Fibroblast of peridontal ligament (primary cell): ENCODE results near the gene HNRNPU.
"Not testable (repeated sequence)": the region's sequence is repeated elsewhere in the genome, so short reads cannot be mapped to it uniquely, and the experiment has no call there.

ENCODE experiments used
- DNase-seq: peaks from one replicate; pipeline ENCODE4 v3.0.0-alpha.2; 2010; ENCODE audit errors: extremely low read depth

Gene HNRNPU

GRCh38 chr1:244840219-244840794 lies 24.0 kb downstream of the HNRNPU start:
- peak; percentile 44 for DNase-seq

DNA sequence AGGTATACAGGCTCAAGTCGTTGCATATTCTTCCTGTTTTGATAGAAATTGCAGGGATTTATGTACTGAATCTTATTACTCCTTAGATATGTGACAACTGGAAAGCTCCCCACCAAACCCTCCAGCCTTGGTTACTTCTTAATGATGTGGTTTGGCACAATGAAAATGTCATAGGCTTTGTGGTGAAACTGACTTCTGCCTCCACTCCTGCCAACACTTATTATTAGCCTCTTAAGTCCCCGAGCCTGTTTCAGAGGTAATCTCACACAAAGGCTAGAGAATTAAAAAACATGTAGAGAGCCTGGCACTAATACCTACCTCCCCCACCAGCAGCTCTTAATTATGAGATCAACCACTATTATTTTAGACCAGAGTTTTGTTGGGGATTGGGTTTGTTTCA lies 24.7 kb downstream of the HNRNPU start:
- peak; percentile 53 for DNase-seq

GRCh38 chr1:244837597-244838258 lies 26.6 kb downstream of the HNRNPU start:
- DNase-seq, result no peak

DNA sequence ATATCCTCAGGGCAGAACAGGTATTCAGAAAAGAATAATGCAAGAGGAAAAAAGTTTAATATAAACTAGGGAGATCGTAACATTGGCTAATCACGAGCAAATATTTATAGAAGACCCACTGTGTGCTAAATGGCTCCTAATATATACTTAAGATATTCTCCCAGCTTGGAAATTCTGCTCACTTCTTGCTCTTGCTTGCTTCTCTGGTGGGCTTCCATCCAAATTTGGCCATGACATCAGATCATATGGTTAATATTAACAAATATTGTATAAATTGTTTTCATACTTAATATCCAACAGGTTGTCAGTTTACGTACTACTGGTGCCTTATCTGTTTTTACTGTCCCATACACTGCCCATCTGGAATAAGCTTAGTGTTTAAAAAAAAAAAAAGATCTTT lies 27.8 kb downstream of the HNRNPU start:
- DNase-seq, result peak; percentile 43

DNA sequence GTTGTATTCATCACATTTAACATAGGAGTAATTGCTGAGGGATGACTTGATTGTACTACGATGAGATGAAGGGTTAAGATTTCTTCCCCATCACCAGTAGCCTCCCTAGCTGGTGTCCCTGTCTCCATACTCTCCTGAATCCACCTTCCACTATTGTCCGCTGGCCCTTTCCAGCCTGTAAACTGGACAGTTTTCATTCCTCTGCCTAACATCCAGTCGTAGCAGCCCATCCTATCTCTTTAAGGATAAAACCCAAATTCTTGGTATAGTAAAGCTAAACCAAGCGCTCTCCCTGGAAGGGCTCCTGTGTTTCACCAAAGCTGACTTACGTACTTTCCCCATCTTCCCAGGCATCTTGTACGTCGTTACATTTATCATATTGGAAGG lies 28.2 kb downstream of the HNRNPU start:
- DNase-seq, result peak; percentile 51

DNA sequence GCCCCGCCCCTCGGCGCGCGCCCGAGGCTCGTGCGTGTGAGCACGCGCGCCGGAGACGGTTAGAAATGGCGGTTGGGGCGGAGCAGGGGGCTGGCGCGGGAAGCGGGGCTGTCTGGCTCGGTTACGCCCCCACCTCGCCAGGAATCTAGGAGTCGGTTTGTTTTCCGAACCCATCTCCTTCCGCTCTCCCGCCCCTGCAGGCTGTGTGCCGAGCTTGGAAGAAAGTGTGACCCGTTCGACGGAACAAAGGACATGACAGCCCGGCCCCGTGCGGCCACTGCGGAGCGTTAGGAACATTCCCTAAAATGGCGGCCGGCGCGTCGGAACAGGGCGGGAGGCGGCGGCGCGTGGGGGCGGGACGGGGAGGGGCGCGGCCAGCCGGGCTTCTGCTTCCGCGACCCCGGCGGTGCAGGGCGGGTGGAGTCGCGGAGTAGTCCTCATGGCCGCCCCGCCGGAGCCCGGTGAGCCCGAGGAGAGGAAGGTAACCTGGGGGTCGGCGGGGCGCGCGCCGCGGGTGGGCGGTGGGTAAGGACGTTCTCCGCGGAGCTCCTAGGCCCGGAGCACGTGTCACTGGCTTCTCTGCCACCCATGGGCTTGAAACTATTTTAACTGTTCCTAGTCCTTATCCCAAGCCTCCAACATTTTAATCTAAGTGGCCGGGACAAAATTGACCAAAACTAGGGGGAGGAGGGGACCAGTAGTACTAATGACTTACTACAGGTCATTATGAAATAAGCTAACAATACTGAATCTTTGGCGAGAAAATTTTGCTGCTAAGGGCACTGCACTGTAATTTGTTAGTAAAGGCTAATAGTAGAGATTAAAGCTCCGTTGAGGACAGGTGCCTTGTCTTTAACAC lies 28.8 kb downstream of the HNRNPU start, which contains the start of gene COX20:
Gene COX20, plus strand, starts transcription at position 383 of the 859 bp plus-strand sequence. Its CDS starts 57 bp downstream, at position 440.
- peak; percentile 85 for DNase-seq

DNA sequence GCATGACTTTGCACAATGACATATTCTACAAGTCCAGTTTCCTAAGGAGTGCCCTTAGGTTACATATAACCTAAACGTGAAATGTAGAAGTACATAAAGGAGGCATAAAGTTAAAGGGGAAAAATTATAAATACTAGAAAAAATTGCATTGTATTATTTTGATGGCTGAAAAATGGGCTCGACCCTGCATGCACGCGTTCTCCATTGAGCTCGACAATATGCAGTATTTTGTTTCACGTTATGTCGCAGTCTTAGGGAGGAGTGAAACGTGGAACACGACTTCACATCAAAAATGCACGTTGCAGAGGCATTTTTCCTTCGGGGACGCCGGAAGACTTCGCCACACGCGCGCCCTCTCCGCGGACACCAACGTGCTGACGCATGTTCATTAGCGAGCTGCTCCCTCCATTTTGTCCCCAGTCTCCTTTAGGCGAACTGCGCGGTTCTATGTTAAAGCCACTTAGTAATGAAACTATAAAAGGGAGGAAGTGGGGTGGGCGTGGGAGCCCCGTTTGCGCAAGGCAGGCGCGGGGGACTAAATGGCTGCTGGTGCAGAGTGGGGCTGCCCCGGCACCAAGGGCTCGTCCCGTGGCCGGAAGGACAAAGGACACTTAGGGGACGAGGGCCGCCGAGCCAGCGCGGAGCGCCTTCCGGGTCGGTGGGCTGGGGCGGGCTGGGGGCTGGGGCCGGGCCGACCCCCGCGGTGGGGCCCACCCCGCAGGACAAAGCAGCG lies 29.6 kb downstream of the HNRNPU start:
- peak; percentile 90 for DNase-seq

DNA sequence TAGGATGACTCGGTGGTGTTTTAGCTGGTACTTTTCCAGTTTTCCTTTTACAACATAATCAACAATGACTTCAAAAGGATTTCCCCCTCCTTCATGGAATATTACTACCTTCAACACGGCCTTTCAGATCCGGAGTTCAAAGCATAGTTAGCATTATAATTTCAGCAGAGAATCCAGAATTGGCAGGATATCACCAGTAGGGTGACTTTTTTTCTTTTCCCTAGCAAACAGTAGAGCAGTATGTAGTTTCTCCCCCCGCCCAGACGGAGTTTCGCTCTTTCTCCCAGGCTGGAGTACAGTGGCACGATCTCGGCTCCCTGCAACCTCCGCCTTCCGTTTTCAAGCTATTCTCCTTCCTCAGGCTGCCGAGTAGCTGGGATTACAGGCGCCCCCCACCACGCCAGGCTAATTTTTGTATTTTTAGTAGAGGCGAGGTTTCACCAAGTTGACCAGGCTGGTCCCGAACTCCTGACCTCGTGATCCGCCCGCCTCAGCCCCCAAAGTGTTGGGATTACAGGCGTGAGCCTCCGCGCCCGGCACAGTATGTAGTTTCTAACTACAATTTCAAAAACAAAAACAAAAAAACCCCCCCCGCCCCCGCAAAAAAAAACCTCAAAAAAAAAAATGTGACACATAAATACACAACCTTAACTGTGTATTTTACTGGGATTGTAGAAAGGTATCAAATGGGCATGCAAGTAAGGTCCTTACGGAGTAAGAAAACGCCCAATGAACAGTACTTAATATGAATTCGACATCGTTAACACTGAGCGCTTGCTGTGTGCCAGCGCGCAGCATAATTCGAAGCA lies 30.4 kb downstream of the HNRNPU start:
- peak; percentile 76 for DNase-seq

GRCh38 chr1:244833260-244833659 lies 31.1 kb downstream of the HNRNPU start:
- DNase-seq, result not testable (repeated sequence)

DNA sequence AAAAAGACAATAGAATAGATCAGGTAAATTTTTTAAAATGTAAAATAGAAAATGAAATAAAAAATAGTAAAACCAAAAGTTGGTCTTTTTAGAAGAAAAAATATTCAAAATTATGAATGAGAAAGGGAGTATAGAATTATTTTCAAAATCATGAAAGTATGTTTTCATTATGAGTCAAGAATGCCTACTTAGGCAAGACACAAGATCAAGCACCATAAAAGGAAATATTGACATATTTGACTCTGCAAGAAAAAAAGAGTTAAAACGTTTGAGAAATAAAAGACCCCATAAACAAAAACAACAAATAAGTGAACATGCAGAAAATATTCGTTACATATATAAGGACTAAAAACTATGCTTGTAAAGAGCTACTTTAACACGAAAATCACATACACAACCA lies 33.7 kb downstream of the HNRNPU start:
- peak; percentile 41 for DNase-seq

GRCh38 chr1:244826712-244827111 lies 37.6 kb downstream of the HNRNPU start:
- DNase-seq, result no peak

- no peak for DNase-seq
These were observed 41.5 kb downstream of the HNRNPU start for GRCh38 chr1:244822878-244823277.

DNA sequence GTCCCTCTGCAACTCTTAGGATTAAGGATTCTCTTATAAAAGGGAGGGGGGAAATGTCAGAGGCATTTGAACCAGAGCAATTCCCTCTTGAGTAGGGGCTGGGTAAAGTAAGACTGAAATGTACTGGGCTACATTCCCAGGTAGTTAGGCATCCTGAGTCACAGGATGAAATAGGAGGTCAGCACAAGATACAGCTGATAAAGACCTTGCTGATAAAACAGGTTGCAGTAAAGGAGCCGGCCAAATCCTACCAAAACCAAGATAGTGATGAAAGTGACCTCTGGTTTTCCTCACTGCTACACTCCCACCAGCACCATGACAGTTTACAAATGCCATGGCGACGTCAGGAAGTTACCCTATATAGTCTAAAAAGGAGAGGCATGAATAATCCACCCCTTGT lies 43.2 kb downstream of the HNRNPU start:
- DNase-seq, result no peak

DNA sequence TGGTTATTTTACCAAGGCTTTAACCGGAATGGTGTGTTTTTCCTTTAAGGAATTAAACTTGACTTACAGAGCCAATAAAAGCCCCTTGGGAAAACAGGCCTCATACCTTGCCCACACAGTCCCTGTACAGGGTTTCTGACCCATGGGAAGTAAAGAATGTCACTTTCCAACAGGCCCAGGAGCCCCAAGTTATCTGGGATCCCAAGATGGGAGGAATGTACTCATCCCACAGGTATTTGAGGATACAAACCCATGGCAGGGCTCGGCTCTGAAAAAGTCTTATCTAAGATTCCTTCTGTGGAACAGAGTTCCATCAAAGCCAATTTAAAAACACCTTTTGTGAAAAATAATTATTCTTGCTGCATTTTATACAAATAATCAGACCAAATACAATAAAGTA lies 44.2 kb downstream of the HNRNPU start:
- no peak for DNase-seq

GRCh38 chr1:244817415-244817894 lies 46.9 kb downstream of the HNRNPU start:
- DNase-seq, result no peak

GRCh38 chr1:244815600-244816099 lies 48.7 kb downstream of the HNRNPU start:
- DNase-seq, result no peak

GRCh38 chr1:244813327-244813726 lies 51.0 kb downstream of the HNRNPU start:
- DNase-seq, result no peak

DNA sequence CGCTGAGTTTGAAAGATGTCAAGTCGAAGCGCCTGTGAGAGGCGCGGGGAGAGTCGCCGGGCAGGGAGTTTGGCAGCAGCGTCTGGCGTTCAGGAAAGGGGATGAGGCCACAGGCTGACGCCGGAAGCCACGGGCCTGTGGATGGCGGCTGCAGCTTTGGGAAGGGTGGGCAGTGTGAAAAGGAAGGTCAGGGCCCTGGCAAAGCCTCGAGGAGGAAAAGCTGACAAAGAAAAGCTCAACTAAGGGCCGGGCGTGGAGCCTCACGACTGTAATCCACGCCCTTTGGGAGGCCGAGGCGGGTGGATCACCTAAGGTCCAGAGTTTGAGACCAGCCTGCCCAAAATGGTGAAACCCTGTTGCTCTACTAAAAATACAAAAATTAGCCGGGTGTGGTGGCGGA lies 54.1 kb downstream of the HNRNPU start:
- no peak for DNase-seq

DNA sequence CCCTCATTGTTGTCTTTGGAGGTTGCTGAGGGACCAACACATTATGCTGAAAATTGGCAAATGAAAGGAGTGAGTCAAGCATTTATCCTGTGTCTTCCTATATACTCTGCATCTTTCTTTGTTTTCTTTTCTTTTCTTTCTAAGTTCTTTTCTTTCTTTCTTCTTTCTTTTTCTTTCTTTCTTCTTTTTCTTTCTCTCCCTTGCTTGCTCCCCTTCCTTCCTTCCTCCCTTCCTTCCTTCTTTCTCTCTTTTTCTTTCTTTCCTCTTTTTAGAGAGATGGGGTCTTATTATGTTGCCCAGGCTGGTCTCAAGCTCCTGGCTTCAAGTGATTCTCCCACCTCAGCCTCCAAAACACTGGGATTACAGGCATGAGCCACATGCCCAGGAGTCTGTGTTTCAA lies 57.2 kb downstream of the HNRNPU start:
- no peak for DNase-seq

GRCh38 chr1:244804841-244805240 lies 59.5 kb downstream of the HNRNPU start:
- no peak for DNase-seq
